Peyer's patch (tissue), 4 donors: ENCODE data around the gene NOS3.

Source experiments
- POLR2A ChIP-seq, 2 donors: fragments of 450-650 bp; IDR thresholded peaks; one replicate each; pipeline ENCODE4 v1.5.1; 2017; ENCODE audit warnings: antibody characterized with exemption in 2 of 2, mild to moderate bottlenecking in 2 of 2, moderate library complexity in 2 of 2
- TF ChIP-seq, protein P1 (sequence below), 6 experiments: fragments of 450-650 bp in 4 of 6; fragments of 200-600 bp in 2 of 6; sonication (generic) in 1 of 6; IDR thresholded peaks; one replicate each; pipeline ENCODE4 v1.5.1; 2017 to 2019; ENCODE audit warnings: antibody characterized with exemption in 6 of 6, mild to moderate bottlenecking in 3 of 6, moderate library complexity in 1 of 6

DNA sequence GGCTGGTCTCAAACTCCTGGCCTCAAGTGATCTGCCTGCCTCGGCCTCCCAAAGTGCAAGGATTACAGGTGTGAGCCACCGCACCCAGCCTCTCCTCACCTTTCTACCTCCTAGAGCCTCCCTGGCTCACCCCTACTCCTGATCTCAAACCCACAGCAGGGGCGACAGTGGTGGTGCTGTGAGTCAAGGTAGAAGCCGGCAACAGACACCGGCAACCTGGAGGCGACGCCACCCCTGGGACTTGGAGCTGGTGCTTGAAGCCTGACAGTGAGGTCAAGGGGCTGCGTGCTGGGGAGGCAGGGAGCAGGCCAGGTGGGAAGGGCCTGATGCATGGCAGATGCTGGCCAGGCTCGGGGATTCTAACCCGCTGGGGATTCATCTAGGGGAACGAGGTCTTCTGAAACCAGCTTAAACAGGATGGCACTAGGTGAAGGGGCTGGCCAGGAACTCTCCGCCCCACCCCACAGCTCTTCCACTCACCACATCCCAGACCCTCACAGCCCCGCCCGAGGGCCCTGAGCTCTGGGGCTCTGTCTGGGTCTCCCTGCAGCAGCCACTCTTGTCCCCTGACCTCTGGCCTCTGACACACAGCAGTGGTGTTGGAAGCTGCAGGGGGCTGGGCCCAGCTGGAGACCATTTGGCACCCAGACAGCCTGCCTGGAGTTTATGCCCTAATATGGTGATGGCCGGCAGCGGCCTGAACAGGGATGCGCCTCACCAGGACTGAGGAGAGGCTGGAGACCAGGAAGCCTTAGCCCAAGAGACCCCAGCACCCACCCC, 29.1 kb upstream of the NOS3 start:
- TF ChIP-seq, protein P1, sequence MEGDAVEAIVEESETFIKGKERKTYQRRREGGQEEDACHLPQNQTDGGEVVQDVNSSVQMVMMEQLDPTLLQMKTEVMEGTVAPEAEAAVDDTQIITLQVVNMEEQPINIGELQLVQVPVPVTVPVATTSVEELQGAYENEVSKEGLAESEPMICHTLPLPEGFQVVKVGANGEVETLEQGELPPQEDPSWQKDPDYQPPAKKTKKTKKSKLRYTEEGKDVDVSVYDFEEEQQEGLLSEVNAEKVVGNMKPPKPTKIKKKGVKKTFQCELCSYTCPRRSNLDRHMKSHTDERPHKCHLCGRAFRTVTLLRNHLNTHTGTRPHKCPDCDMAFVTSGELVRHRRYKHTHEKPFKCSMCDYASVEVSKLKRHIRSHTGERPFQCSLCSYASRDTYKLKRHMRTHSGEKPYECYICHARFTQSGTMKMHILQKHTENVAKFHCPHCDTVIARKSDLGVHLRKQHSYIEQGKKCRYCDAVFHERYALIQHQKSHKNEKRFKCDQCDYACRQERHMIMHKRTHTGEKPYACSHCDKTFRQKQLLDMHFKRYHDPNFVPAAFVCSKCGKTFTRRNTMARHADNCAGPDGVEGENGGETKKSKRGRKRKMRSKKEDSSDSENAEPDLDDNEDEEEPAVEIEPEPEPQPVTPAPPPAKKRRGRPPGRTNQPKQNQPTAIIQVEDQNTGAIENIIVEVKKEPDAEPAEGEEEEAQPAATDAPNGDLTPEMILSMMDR (IDR thresholded peaks at IDR 0.05), result no peak
- TF ChIP-seq POLR2A (IDR thresholded peaks at IDR 0.05), result no peak
